Liver (tissue), 3 donors: Measurements from ENCODE around the gene NLRP13.

Experiments used
- GABPA ChIP-seq, 2 donors: IDR thresholded peaks in 1 of 2; conservative IDR thresholded peaks in 1 of 2; 2 replicates each; pipeline ENCODE4 v1.6.1; 2016; ENCODE audit warnings: antibody characterized with exemption in 2 of 2, mild to moderate bottlenecking in 1 of 2, moderate library complexity in 1 of 2
- NR2F2 ChIP-seq: IDR thresholded peaks from 2 replicates; pipeline ENCODE4 v1.6.1; 2016; ENCODE audit warnings: antibody characterized with exemption
- RXRA ChIP-seq, 2 donors: IDR thresholded peaks; 2 replicates each; pipeline ENCODE4 v1.6.1; 2017 to 2018; ENCODE audit warnings: antibody characterized with exemption in 2 of 2, mild to moderate bottlenecking in 1 of 2
- SP1 ChIP-seq: IDR thresholded peaks from 2 replicates; pipeline ENCODE4 v1.6.1; 2018; ENCODE audit warnings: antibody characterized with exemption, mild to moderate bottlenecking
- TAF1 ChIP-seq: conservative IDR thresholded peaks from 2 replicates; pipeline ENCODE4 v1.6.1; 2016; ENCODE audit warnings: antibody characterized with exemption, mild to moderate bottlenecking
- YY1 ChIP-seq: IDR thresholded peaks from 2 replicates; pipeline ENCODE4 v1.6.1; 2016; ENCODE audit warnings: antibody characterized with exemption, mild to moderate bottlenecking
- TF ChIP-seq, protein P1 (sequence below): IDR thresholded peaks from 2 replicates; pipeline ENCODE4 v1.6.1; 2016; ENCODE audit warnings: antibody characterized with exemption
- TF ChIP-seq, protein P2 (sequence below): fragments of 150-350 bp; IDR thresholded peaks from 2 replicates; pipeline ENCODE4 v1.5.1; 2017; ENCODE audit warnings: improper control_type of control experiment, low read depth, low read length; ENCODE audit not compliant: missing input control
- TF ChIP-seq, protein P3 (sequence below): IDR thresholded peaks from 2 replicates; pipeline ENCODE4 v1.6.1; 2016; ENCODE audit warnings: antibody characterized with exemption, mild to moderate bottlenecking
- TF ChIP-seq, protein P4 (sequence below): IDR thresholded peaks from 2 replicates; pipeline ENCODE4 v1.6.1; 2016; ENCODE audit warnings: antibody characterized with exemption
- donor health status: healthy.
- donor health status: healthy.

DNA sequence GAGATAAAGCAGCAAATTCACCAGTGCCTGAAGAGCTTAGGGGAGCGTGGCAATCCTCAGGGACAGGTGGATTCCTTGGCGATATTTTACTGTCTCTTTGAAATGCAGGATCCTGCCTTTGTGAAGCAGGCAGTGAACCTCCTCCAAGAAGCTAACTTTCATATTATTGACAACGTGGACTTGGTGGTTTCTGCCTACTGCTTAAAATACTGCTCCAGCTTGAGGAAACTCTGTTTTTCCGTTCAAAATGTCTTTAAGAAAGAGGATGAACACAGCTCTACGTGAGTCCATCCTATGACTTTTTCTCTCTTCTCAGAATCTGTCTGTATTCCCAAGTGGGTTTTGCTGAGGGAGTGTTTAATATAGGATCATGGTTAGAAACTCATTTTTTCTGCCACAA lies 73.2 kb downstream of the NLRP13 start:
- TF ChIP-seq, protein P1, sequence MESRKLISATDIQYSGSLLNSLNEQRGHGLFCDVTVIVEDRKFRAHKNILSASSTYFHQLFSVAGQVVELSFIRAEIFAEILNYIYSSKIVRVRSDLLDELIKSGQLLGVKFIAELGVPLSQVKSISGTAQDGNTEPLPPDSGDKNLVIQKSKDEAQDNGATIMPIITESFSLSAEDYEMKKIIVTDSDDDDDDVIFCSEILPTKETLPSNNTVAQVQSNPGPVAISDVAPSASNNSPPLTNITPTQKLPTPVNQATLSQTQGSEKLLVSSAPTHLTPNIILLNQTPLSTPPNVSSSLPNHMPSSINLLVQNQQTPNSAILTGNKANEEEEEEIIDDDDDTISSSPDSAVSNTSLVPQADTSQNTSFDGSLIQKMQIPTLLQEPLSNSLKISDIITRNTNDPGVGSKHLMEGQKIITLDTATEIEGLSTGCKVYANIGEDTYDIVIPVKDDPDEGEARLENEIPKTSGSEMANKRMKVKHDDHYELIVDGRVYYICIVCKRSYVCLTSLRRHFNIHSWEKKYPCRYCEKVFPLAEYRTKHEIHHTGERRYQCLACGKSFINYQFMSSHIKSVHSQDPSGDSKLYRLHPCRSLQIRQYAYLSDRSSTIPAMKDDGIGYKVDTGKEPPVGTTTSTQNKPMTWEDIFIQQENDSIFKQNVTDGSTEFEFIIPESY: no peak
- TF ChIP-seq, protein P2, sequence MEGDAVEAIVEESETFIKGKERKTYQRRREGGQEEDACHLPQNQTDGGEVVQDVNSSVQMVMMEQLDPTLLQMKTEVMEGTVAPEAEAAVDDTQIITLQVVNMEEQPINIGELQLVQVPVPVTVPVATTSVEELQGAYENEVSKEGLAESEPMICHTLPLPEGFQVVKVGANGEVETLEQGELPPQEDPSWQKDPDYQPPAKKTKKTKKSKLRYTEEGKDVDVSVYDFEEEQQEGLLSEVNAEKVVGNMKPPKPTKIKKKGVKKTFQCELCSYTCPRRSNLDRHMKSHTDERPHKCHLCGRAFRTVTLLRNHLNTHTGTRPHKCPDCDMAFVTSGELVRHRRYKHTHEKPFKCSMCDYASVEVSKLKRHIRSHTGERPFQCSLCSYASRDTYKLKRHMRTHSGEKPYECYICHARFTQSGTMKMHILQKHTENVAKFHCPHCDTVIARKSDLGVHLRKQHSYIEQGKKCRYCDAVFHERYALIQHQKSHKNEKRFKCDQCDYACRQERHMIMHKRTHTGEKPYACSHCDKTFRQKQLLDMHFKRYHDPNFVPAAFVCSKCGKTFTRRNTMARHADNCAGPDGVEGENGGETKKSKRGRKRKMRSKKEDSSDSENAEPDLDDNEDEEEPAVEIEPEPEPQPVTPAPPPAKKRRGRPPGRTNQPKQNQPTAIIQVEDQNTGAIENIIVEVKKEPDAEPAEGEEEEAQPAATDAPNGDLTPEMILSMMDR: no peak
- TF ChIP-seq, protein P3, sequence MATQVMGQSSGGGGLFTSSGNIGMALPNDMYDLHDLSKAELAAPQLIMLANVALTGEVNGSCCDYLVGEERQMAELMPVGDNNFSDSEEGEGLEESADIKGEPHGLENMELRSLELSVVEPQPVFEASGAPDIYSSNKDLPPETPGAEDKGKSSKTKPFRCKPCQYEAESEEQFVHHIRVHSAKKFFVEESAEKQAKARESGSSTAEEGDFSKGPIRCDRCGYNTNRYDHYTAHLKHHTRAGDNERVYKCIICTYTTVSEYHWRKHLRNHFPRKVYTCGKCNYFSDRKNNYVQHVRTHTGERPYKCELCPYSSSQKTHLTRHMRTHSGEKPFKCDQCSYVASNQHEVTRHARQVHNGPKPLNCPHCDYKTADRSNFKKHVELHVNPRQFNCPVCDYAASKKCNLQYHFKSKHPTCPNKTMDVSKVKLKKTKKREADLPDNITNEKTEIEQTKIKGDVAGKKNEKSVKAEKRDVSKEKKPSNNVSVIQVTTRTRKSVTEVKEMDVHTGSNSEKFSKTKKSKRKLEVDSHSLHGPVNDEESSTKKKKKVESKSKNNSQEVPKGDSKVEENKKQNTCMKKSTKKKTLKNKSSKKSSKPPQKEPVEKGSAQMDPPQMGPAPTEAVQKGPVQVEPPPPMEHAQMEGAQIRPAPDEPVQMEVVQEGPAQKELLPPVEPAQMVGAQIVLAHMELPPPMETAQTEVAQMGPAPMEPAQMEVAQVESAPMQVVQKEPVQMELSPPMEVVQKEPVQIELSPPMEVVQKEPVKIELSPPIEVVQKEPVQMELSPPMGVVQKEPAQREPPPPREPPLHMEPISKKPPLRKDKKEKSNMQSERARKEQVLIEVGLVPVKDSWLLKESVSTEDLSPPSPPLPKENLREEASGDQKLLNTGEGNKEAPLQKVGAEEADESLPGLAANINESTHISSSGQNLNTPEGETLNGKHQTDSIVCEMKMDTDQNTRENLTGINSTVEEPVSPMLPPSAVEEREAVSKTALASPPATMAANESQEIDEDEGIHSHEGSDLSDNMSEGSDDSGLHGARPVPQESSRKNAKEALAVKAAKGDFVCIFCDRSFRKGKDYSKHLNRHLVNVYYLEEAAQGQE: no peak
- TF ChIP-seq NR2F2 (no peak), GABPA (IDR thresholded peaks at IDR 0.05 in 1 of 2, conservative IDR thresholded peaks at IDR 0.05 in 1 of 2) (no peak), SP1 (no peak), TAF1 (no peak), YY1 (no peak), RXRA (IDR thresholded peaks at IDR 0.05) (no peak)
- TF ChIP-seq, protein P4, sequence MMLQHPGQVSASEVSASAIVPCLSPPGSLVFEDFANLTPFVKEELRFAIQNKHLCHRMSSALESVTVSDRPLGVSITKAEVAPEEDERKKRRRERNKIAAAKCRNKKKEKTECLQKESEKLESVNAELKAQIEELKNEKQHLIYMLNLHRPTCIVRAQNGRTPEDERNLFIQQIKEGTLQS: no peak
